IMR-90 (cell line): ENCODE results near the gene ELOVL5. TPM values are rescaled to one million over a fixed set of nuclear protein-coding genes. Genes with fewer than 3 reads are reported as not detected.

Experiments used
- ATAC-seq: fragments of 200-7000 bp; cut with Tn5 transposase; 2 replicates; pipeline ENCODE4 v1.9.1; 2020; ENCODE audit warnings: low read depth, mild to moderate bottlenecking, moderate library complexity
- BruUV-seq: library from RNA; stranded (reverse); fragments of 400-500 nt; replicated peaks from 2 replicates; lab custom pipeline; 2021; lab: Mats Ljungman, UMichigan
- CTCF ChIA-PET: fragments of 300-600 bp; formaldehyde crosslinking; extraction: SDS; loops from one replicate; lab custom pipeline; 2021; ENCODE audit warnings: antibody characterized with exemption; lab: Yijun Ruan, JAX
- POLR2A ChIA-PET: fragments of 300-600 bp; sonication (Branson Sonifier 250); formaldehyde crosslinking; loops from one replicate; lab custom pipeline; 2022; ENCODE audit warnings: antibody characterized with exemption; ENCODE audit not compliant: unreplicated experiment; lab: Charles Lee
- DNase-seq: peaks from one replicate; pipeline ENCODE4 v3.0.0; 2013
- H2AFZ ChIP-seq: replicated peaks from 2 replicates; pipeline ENCODE3; 2013; ENCODE audit warnings: low read length, mild to moderate bottlenecking; ENCODE audit not compliant: poor library complexity
- H2AK5ac ChIP-seq: 2 replicates; pipeline ENCODE4 v1.6.1; 2013; ENCODE audit warnings: low read depth, low read length, inconsistent platforms
- H2AK9ac ChIP-seq: replicated peaks from 2 replicates; pipeline ENCODE3; 2013; ENCODE audit warnings: mild to moderate bottlenecking, low read depth, low read length, moderate library complexity; ENCODE audit not compliant: poor library complexity
- H2BK120ac ChIP-seq: 2 replicates; pipeline ENCODE4 v1.6.1; 2013; ENCODE audit warnings: low read depth, low read length, inconsistent platforms
- H2BK15ac ChIP-seq: 3 replicates; pipeline ENCODE4 v1.6.1; 2013; ENCODE audit warnings: low read depth, low read length, inconsistent platforms
- H2BK20ac ChIP-seq: 2 replicates; pipeline ENCODE4 v1.6.1; 2013; ENCODE audit warnings: low read depth, mild to moderate bottlenecking, inconsistent platforms, low read length, moderate library complexity
- H2BK5ac ChIP-seq: 2 replicates; pipeline ENCODE4 v1.6.1; 2013; ENCODE audit warnings: mild to moderate bottlenecking, low read depth, low read length, inconsistent platforms; ENCODE audit not compliant: poor library complexity, severe bottlenecking
- H3K14ac ChIP-seq: replicated peaks from 2 replicates; pipeline ENCODE4 v1.6.1; 2013; ENCODE audit warnings: low read depth, low read length, inconsistent platforms
- H3K18ac ChIP-seq: 2 replicates; pipeline ENCODE4 v1.6.1; 2013; ENCODE audit warnings: low read depth, low read length, control low read depth
- H3K23ac ChIP-seq: 2 replicates; pipeline ENCODE4 v1.6.1; 2013; ENCODE audit warnings: low read depth, low read length, inconsistent platforms
- H3K27ac ChIP-seq: 2 replicates; pipeline ENCODE4 v1.5.1; 2013; ENCODE audit warnings: mild to moderate bottlenecking, control low read depth, low read length; ENCODE audit not compliant: insufficient read depth
- H3K27me3 ChIP-seq: 2 replicates; pipeline ENCODE4 v1.6.1; 2013; ENCODE audit warnings: low read length; ENCODE audit not compliant: control insufficient read depth, insufficient read depth
- H3K36me3 ChIP-seq: 2 replicates; pipeline ENCODE4 v1.6.1; 2013; ENCODE audit warnings: low read length, mixed read lengths; ENCODE audit not compliant: control insufficient read depth, insufficient read depth
- H3K4ac ChIP-seq: 2 replicates; pipeline ENCODE4 v1.6.1; 2013; ENCODE audit warnings: low read depth, low read length, inconsistent platforms
- H3K4me1 ChIP-seq: 2 replicates; pipeline ENCODE4 v1.6.1; 2013; ENCODE audit warnings: low read length, mixed read lengths; ENCODE audit not compliant: control insufficient read depth, insufficient read depth
- H3K4me2 ChIP-seq: 2 replicates; pipeline ENCODE4 v1.6.1; 2013; ENCODE audit warnings: low read depth, mild to moderate bottlenecking, control low read depth, low read length, moderate library complexity
- H3K4me3 ChIP-seq: 2 replicates; pipeline ENCODE4 v1.5.1; 2013; ENCODE audit warnings: low read depth, mild to moderate bottlenecking, control low read depth, low read length, moderate library complexity; ENCODE audit not compliant: insufficient read depth
- H3K56ac ChIP-seq: 2 replicates; pipeline ENCODE4 v1.6.1; 2013; ENCODE audit warnings: low read length, inconsistent platforms; ENCODE audit not compliant: insufficient read depth; ENCODE audit errors: extremely low read depth
- H3K79me1 ChIP-seq, 2 experiments: 2 replicates each; pipeline ENCODE4 v1.6.1; 2013; ENCODE audit warnings: low read length in 2 of 2, inconsistent platforms in 1 of 2, low read depth in 1 of 2
- H3K9ac ChIP-seq: 2 replicates; pipeline ENCODE4 v1.6.1; 2013; ENCODE audit warnings: low read depth, low read length, control low read depth
- H3K9me1 ChIP-seq: 2 replicates; pipeline ENCODE4 v1.6.1; 2013; ENCODE audit warnings: low read length, inconsistent platforms; ENCODE audit not compliant: insufficient read depth
- H3K9me3 ChIP-seq: 2 replicates; pipeline ENCODE4 v1.6.1; 2013; ENCODE audit warnings: low read length; ENCODE audit not compliant: control insufficient read depth, insufficient read depth
- H4K20me1 ChIP-seq: 2 replicates; pipeline ENCODE4 v1.6.1; 2013; ENCODE audit warnings: low read length, inconsistent platforms; ENCODE audit not compliant: insufficient read depth
- H4K5ac ChIP-seq: 2 replicates; pipeline ENCODE4 v1.6.1; 2013; ENCODE audit warnings: mild to moderate bottlenecking, low read depth, low read length, control low read depth
- H4K8ac ChIP-seq, 2 experiments: 2 replicates each; pipeline ENCODE4 v1.6.1; 2013; ENCODE audit warnings: low read depth in 2 of 2, low read length in 2 of 2, control low read depth in 1 of 2, inconsistent platforms in 1 of 2
- H4K91ac ChIP-seq: 2 replicates; pipeline ENCODE4 v1.6.1; 2013; ENCODE audit warnings: low read depth, low read length, inconsistent platforms; ENCODE audit not compliant: insufficient read depth
- BHLHE40 ChIP-seq: fragments of 150-350 bp; IDR thresholded peaks from 2 replicates; pipeline ENCODE4 v1.6.1; 2016; ENCODE audit warnings: mild to moderate bottlenecking, low read depth, low read length
- CEBPB ChIP-seq: IDR thresholded peaks from 2 replicates; pipeline ENCODE4 v1.6.1; 2012; ENCODE audit warnings: low read depth, low read length, improper control_type of control experiment
- CHD1 ChIP-seq: IDR thresholded peaks from 2 replicates; pipeline ENCODE4 v1.6.1; 2012; ENCODE audit warnings: low read depth, low read length, improper control_type of control experiment
- CTCF ChIP-seq: conservative IDR thresholded peaks from 2 replicates; pipeline ENCODE4 v1.5.1; 2012; ENCODE audit warnings: mild to moderate bottlenecking, low read depth, low read length, improper control_type of control experiment
- MAFK ChIP-seq: IDR thresholded peaks from 2 replicates; pipeline ENCODE4 v1.6.1; 2012; ENCODE audit warnings: low read depth, low read length, improper control_type of control experiment
- MAZ ChIP-seq: IDR thresholded peaks from 2 replicates; pipeline ENCODE4 v1.6.1; 2012; ENCODE audit warnings: low read depth, mild to moderate bottlenecking, low read length, improper control_type of control experiment, moderate library complexity, borderline replicate concordance
- MXI1 ChIP-seq: IDR thresholded peaks from 2 replicates; pipeline ENCODE4 v1.6.1; 2012; ENCODE audit warnings: low read depth, mild to moderate bottlenecking, low read length, moderate library complexity, borderline replicate concordance
- NFE2L2 ChIP-seq: fragments of 150-350 bp; IDR thresholded peaks from 2 replicates; pipeline ENCODE4 v1.6.1; 2016; ENCODE audit warnings: low read depth, mild to moderate bottlenecking, low read length
- POLR2A ChIP-seq: IDR thresholded peaks from 2 replicates; pipeline ENCODE4 v1.6.1; 2012; ENCODE audit warnings: mild to moderate bottlenecking, low read depth, low read length
- RAD21 ChIP-seq: IDR thresholded peaks from 2 replicates; pipeline ENCODE4 v1.6.1; 2012; ENCODE audit warnings: low read length, improper control_type of control experiment
- RCOR1 ChIP-seq: IDR thresholded peaks from 2 replicates; pipeline ENCODE4 v1.6.1; 2012; ENCODE audit warnings: mild to moderate bottlenecking, low read length, improper control_type of control experiment; ENCODE audit not compliant: insufficient replicate concordance
- RFX5 ChIP-seq: IDR thresholded peaks from 2 replicates; pipeline ENCODE4 v1.8.0; 2012; ENCODE audit warnings: low read depth, mild to moderate bottlenecking, low read length, moderate library complexity
- SMC3 ChIP-seq: fragments of 150-350 bp; IDR thresholded peaks from 2 replicates; pipeline ENCODE4 v1.6.1; 2016; ENCODE audit warnings: low read depth, mild to moderate bottlenecking, antibody characterized with exemption, low read length, moderate library complexity
- USF2 ChIP-seq: fragments of 150-350 bp; IDR thresholded peaks from 2 replicates; pipeline ENCODE4 v1.6.1; 2017; ENCODE audit warnings: mild to moderate bottlenecking, antibody characterized with exemption, low read length, low read depth
- WGBS, 2 experiments: methylation state at CpG; one replicate each; pipeline versions ENCODE4 v1.1.5 to v1.1.7; 2013; ENCODE audit warnings: missing lambda C conversion rate in 2 of 2; ENCODE audit not compliant: insufficient read length in 1 of 2; ENCODE audit errors: extremely low coverage in 2 of 2; 5-methylcytosine and 5-hydroxymethylcytosine counted together
- dilution Hi-C: fragments of 300-500 bp; cut with HindIII; formaldehyde crosslinking; loops from one replicate; pipeline ENCODE4 v1.14.3; 2018; ENCODE audit warnings: low sequenced_read_pairs; ENCODE audit not compliant: unreplicated experiment
- in situ Hi-C: fragments of 300-500 bp; cut with MboI; formaldehyde crosslinking; loops from 3 replicates; pipeline ENCODE4 v1.14.3; 2019; ENCODE audit warnings: low sequenced_read_pairs, inconsistent platforms, mixed read lengths
- intact Hi-C: fragments of 100-400 bp; cut with micrococcal nuclease; formaldehyde crosslinking; loops from 2 replicates; pipeline ENCODE4 v1.10.0; 2022
- polyA plus RNA-seq, 3 experiments: library from polyadenylated mRNA; depleted of rRNA; stranded (reverse); fragments of >200 nt; gene quantifications; 2 replicates each; pipeline ENCODE4 v1.2.3, GENCODE V29; 2012; ENCODE audit warnings: low replicate concordance in 1 of 3
- total RNA-seq: library from RNA; depleted of rRNA; stranded (reverse); fragments of >200 nt; gene quantifications from 2 replicates; pipeline ENCODE4 v1.2.3, GENCODE V29; 2012

Gene ELOVL5
- total and polyA plus RNA-seq, 2 of the 4 experiments (the other 2 are of a cell fraction): 32.1 to 42.3 TPM

GRCh38 chr6:53359095-53359842, 10.5 kb upstream of the ELOVL5 start:
- WGBS, 2 experiments: 1% methylated on average over 27 of the region's 73 CpGs; no CpG with 5 or more reads in 1 of the 2 experiments
- no peaks in the 10 kb centered on the region for H3K9me3 ChIP-seq
- peaks cover 4% of the 10 kb centered on the region for H3K27me3 ChIP-seq
- peak overlapping the region; percentile 93 for H4K91ac ChIP-seq
- intact Hi-C loops: no loop called here
- peak overlapping the region; percentile 77 for H2BK120ac ChIP-seq
- H4K20me1 ChIP-seq: no peaks in the 10 kb centered on the region
- peak overlapping the region; percentile 87; the same call in 2 of the 3 replicates for H2BK15ac ChIP-seq
- H4K5ac ChIP-seq: peak overlapping the region; percentile 86
- peak overlapping the region; percentile 90 for H3K27ac ChIP-seq
- peak overlapping the region; percentile 71 for H3K9ac ChIP-seq
- dilution Hi-C loops: no loop called here
- H2BK20ac ChIP-seq: peak overlapping the region; percentile 69
- H3K4me1 ChIP-seq: peaks cover 13% of the 10 kb centered on the region
- H2AK9ac ChIP-seq: peak overlapping the region; percentile 98
- DNase-seq (peak; percentile 91), ATAC-seq (peak; percentile 98)
- peak overlapping the region; percentile 90 for H3K4me2 ChIP-seq
- peak overlapping the region; percentile 94 for H3K4ac ChIP-seq
- in situ Hi-C loops: no loop called here
- H3K9me1 ChIP-seq: peaks cover 5% of the 10 kb centered on the region
- H2AFZ ChIP-seq: peak overlapping the region; percentile 97
- H3K36me3 ChIP-seq: no peaks in the 10 kb centered on the region
- H3K4me3 ChIP-seq: peak overlapping the region; percentile 60
- H2BK5ac ChIP-seq: peak overlapping the region; percentile 86
- ChIA-PET POLR2A (interaction anchor here (0.6 kb wide), 1 partner anchor 466 kb away, joined by 5 read pairs; no protein-coding TSS in a partner anchor), CTCF (interaction anchor here (0.7 kb wide), 2 partner anchors 10 to 74 kb away, joined by 3 to 4 read pairs; no protein-coding TSS in a partner anchor)
- peak overlapping the region; percentile 85 for H3K56ac ChIP-seq
- H2AK5ac ChIP-seq: peak overlapping the region; percentile 86
- H3K23ac ChIP-seq: peak overlapping the region; percentile 96
- H3K18ac ChIP-seq: peak overlapping the region; percentile 88
- 0 out of 4 replicates have a peak, but pooled peaks cover 0 to 6% of the 10 kb centered on the region in 2 experiments for H3K79me1 ChIP-seq
- H4K8ac ChIP-seq: peak overlapping the region; percentile 99
- peak overlapping the region; percentile 97 for H3K14ac ChIP-seq
- BruUV-seq: no TSS peak
- TF ChIP-seq CTCF (no peak), RCOR1 (no peak), USF2 (0 out of 2 replicates have a peak, but pooled peaks have one; percentile 6), SMC3 (no peak), CHD1 (no peak), NFE2L2 (no peak), RAD21 (no peak), BHLHE40 (no peak), POLR2A (peak; percentile 65; the same call in 1 of the 2 replicates), MXI1 (peak; percentile 4; the same call in 1 of the 2 replicates), CEBPB (no peak), MAFK (no peak), MAZ (peak; percentile 90), RFX5 (no peak)
